Activated naive CD4-positive, alpha-beta T cell treated with anti-CD3 and anti-CD28 coated beads, Interleukin-2, amount 50 U/mL, for 24 hours (primary cell): ENCODE data around the gene CNTN4.

Source experiments
- H3K27ac Mint-ChIP-seq: one replicate; pipeline ENCODE4 v1.8.0; 2021; ENCODE audit warnings: mild to moderate bottlenecking, mixed read lengths
- H3K27me3 Mint-ChIP-seq: one replicate; pipeline ENCODE4 v1.8.0; 2021; ENCODE audit warnings: mixed read lengths
- H3K36me3 Mint-ChIP-seq: one replicate; pipeline ENCODE4 v1.8.0; 2021; ENCODE audit warnings: mixed read lengths
- H3K4me1 Mint-ChIP-seq: one replicate; pipeline ENCODE4 v1.8.0; 2021; ENCODE audit warnings: mixed read lengths
- H3K4me3 Mint-ChIP-seq: one replicate; pipeline ENCODE4 v1.8.0; 2021; ENCODE audit warnings: mild to moderate bottlenecking, mixed read lengths
- H3K9me3 Mint-ChIP-seq: one replicate; pipeline ENCODE4 v1.8.0; 2021; ENCODE audit warnings: mixed read lengths

The CNTN4 gene

DNA sequence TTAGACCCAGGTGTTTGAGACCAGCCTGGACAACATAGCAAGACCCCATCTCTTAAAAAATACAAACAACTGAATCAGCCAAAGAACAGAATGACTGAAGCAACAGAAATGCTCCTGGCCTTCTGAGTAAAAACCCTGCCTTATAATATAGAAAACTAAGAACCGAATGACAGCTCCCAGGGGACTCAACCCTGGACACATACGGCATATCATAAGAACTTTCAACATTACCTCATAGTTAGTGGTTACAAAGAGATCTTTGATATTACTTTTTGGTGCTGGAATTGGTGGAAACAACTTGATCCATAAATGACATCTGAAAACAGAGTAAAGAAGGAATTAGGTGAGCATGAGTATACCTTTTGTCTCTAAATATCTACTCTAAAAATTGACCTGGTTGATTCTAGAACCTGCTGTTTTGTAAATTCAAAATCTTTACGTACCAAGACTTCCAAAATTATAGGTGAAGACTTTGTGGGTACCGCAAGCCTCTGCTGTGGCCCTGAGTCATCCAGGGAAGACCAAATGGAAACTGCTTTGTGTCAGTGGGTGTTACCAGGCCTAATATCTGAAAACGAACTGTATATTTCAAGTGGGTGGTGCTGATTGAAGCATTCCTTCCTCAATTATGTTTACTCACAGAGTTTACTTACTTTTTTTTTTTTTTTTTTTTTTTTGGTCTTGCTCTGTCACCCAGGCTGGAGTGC, 976.0 kb downstream of the CNTN4 start:
- no peak overlapping the region for H3K27ac Mint-ChIP-seq
- H3K4me3 Mint-ChIP-seq = no peak overlapping the region

GRCh38 chr3:3080309-3080708, 981.6 kb downstream of the CNTN4 start:
- H3K4me3 Mint-ChIP-seq = no peak overlapping the region
- no peaks in the 10 kb centered on the region for H3K9me3 Mint-ChIP-seq
- H3K36me3 Mint-ChIP-seq = no peaks in the 10 kb centered on the region
- H3K27ac Mint-ChIP-seq = no peak overlapping the region
- H3K4me1 Mint-ChIP-seq = no peaks in the 10 kb centered on the region
- H3K27me3 Mint-ChIP-seq = peaks cover 2% of the 10 kb centered on the region

More for the DNA sequence above, 976.0 kb downstream of the CNTN4 start:
- H3K4me1 Mint-ChIP-seq = no peaks in the 10 kb centered on the region
- no peaks in the 10 kb centered on the region for H3K9me3 Mint-ChIP-seq
- no peaks in the 10 kb centered on the region for H3K27me3 Mint-ChIP-seq
- H3K36me3 Mint-ChIP-seq = no peaks in the 10 kb centered on the region

DNA sequence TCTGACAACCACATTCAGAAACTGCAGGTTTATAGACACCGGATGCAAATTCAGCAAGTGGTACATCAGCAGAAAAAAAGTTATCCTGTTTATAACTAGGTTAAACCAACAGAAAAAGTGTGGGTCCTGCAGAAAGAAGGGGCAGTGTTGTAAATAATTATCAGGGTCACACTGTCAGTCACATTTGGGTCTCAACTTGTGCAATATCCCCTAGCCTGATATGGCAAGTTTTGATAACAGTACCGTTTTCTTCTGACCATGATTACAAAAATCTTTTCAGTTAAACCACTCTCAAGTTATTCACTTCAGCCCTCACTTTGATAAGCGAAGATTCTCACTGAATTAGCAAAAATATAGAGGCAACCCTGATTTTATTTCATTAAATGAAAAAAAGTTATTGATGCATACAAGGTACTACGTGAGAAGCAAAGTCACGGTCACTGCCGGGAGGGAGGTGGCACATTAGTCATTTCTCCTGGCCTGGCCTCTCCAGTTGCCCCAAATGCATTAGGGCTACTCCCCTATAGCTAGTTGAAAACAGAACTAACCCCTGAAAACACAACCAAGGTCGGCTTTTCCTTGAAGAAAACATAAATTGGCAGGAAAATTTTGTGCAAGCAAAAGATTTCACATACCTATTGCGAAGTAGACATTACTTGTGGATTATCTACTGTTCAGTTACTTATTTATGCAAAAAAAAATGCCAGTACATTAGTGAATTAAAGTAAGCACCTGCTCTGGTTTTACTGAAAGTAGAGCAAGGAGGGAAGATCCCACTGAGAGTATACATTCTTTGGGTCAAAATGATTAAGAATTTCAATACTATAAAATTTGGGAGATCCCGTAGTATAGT, 982.9 kb downstream of the CNTN4 start:
- Mint-ChIP-seq H3K9me3 (no peaks in the 10 kb centered on the region), H3K4me1 (no peaks in the 10 kb centered on the region), H3K27me3 (peaks cover 2% of the 10 kb centered on the region), H3K36me3 (no peaks in the 10 kb centered on the region), H3K4me3 (no peak overlapping the region), H3K27ac (no peak overlapping the region)

DNA sequence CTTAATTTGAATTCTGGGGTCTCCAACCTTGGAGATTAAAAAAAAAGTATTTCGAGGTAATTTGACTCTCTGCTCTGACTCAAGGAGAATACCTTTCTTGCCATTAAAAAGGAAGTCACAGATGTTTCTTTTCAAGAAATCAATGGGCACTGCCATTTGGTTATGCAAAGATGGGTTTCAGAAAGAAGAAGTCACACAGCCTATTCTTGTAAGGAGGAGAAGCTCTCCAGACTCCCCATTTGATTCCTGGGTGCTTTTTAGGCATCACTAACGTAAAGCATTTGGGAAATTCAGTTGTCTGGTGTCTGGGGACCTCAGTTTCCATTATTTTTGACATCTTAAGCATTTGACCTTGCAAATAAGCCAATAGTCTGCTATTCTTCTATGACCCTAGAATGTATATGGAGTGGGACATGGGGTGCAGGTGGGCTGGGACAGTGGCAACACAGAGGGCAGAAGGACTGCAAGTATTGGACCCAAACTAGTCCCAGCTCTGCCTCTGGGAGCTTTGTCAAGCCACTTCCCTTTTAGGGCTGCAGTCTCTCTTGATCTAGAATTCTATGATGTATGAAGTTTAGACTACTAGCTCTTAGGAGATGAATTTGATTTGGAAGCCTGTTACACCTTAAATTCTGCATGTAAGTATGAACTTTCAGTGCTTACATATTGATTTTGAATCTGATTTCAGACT, 983.7 kb downstream of the CNTN4 start:
- Mint-ChIP-seq H3K36me3 (no peaks in the 10 kb centered on the region), H3K27ac (no peak overlapping the region), H3K4me1 (no peaks in the 10 kb centered on the region), H3K9me3 (no peaks in the 10 kb centered on the region), H3K27me3 (peaks cover 2% of the 10 kb centered on the region), H3K4me3 (no peak overlapping the region)

GRCh38 chr3:3084890-3085289, 986.2 kb downstream of the CNTN4 start:
- no peaks in the 10 kb centered on the region for H3K36me3 Mint-ChIP-seq
- no peaks in the 10 kb centered on the region for H3K4me1 Mint-ChIP-seq
- no peaks in the 10 kb centered on the region for H3K9me3 Mint-ChIP-seq
- H3K27ac Mint-ChIP-seq = no peak overlapping the region
- H3K27me3 Mint-ChIP-seq = peaks cover 2% of the 10 kb centered on the region
- H3K4me3 Mint-ChIP-seq = no peak overlapping the region

DNA sequence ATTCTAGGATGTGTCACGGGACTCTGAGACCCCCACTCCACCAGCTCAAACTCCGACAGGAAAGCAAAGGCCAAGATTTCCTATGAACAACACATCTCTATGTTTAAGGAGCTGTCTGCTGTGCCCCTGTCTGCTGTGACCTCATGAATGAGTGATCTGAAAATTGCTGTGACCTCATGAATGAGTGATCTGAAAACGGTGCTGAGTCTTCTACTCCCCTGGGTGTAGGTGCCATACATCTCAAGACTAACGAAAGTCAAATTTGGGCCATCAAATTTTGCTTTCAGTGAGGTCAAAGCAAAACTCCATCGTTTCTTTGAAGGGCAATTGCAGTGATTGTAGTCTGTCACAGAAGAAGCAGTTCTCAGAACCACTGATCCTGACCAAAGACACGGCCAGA, 987.1 kb downstream of the CNTN4 start:
- H3K36me3 Mint-ChIP-seq = no peaks in the 10 kb centered on the region
- no peaks in the 10 kb centered on the region for H3K9me3 Mint-ChIP-seq
- H3K4me3 Mint-ChIP-seq = no peak overlapping the region
- no peak overlapping the region for H3K27ac Mint-ChIP-seq
- H3K4me1 Mint-ChIP-seq = no peaks in the 10 kb centered on the region
- peaks cover 2% of the 10 kb centered on the region for H3K27me3 Mint-ChIP-seq

- no peaks in the 10 kb centered on the region for H3K9me3 Mint-ChIP-seq
- H3K4me1 Mint-ChIP-seq = no peaks in the 10 kb centered on the region
- H3K4me3 Mint-ChIP-seq = no peak overlapping the region
- H3K36me3 Mint-ChIP-seq = no peaks in the 10 kb centered on the region
- peaks cover 2% of the 10 kb centered on the region for H3K27me3 Mint-ChIP-seq
- no peak overlapping the region for H3K27ac Mint-ChIP-seq
Observed at GRCh38 chr3:3086239-3086638, 987.6 kb downstream of the CNTN4 start.

- no peaks in the 10 kb centered on the region for H3K9me3 Mint-ChIP-seq
- H3K4me3 Mint-ChIP-seq = no peak overlapping the region
- no peak overlapping the region for H3K27ac Mint-ChIP-seq
- peaks cover 2% of the 10 kb centered on the region for H3K27me3 Mint-ChIP-seq
- H3K36me3 Mint-ChIP-seq = no peaks in the 10 kb centered on the region
- no peaks in the 10 kb centered on the region for H3K4me1 Mint-ChIP-seq
Observed at GRCh38 chr3:3087279-3087678, 988.6 kb downstream of the CNTN4 start.

DNA sequence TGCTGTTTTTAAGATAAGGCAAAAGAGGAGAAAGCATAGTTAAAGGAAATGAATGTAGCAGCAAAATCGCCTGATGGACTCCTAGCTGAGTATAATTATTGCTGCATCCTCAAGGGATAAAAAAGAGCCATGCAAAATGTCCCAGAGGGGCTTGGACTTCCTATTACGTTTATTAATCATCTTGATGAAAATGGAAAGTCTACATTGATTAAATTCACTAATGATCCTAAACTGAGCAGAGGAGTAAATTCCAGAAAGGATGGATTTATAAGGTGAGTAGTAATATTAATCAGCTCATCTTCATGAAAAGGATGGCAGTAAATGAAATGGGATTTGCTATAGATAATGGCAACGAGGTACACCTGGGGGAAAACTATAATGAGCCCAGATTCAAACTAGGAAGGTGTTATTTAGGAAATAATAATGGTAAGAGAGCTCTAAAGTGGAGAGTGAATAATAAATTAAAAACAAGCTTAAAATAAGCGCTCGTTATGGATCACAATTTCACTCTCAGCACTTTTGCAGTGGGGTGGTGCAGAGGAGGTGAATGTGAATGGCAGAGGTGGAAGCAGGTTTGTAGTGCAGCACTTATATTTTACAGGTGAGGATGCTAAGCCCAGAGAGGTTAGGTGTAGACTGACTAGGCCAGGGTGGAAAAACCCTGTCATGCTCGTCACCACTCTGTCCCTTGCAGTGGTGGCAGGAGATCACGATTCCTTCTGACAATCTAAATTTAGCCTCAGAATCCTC, 989.2 kb downstream of the CNTN4 start:
- Mint-ChIP-seq H3K4me1 (no peaks in the 10 kb centered on the region), H3K27me3 (peaks cover 2% of the 10 kb centered on the region), H3K9me3 (no peaks in the 10 kb centered on the region), H3K36me3 (no peaks in the 10 kb centered on the region), H3K4me3 (no peak overlapping the region), H3K27ac (no peak overlapping the region)

GRCh38 chr3:3089017-3089416, 990.4 kb downstream of the CNTN4 start:
- no peak overlapping the region for H3K27ac Mint-ChIP-seq
- no peaks in the 10 kb centered on the region for H3K4me1 Mint-ChIP-seq
- no peaks in the 10 kb centered on the region for H3K9me3 Mint-ChIP-seq
- H3K27me3 Mint-ChIP-seq = no peaks in the 10 kb centered on the region
- H3K4me3 Mint-ChIP-seq = no peak overlapping the region
- H3K36me3 Mint-ChIP-seq = no peaks in the 10 kb centered on the region

GRCh38 chr3:3097958-3098357, 999.3 kb downstream of the CNTN4 start:
- H3K27me3 Mint-ChIP-seq = no peaks in the 10 kb centered on the region
- H3K36me3 Mint-ChIP-seq = no peaks in the 10 kb centered on the region
- no peaks in the 10 kb centered on the region for H3K9me3 Mint-ChIP-seq
- H3K27ac Mint-ChIP-seq = no peak overlapping the region
- H3K4me3 Mint-ChIP-seq = no peak overlapping the region
- no peaks in the 10 kb centered on the region for H3K4me1 Mint-ChIP-seq

DNA sequence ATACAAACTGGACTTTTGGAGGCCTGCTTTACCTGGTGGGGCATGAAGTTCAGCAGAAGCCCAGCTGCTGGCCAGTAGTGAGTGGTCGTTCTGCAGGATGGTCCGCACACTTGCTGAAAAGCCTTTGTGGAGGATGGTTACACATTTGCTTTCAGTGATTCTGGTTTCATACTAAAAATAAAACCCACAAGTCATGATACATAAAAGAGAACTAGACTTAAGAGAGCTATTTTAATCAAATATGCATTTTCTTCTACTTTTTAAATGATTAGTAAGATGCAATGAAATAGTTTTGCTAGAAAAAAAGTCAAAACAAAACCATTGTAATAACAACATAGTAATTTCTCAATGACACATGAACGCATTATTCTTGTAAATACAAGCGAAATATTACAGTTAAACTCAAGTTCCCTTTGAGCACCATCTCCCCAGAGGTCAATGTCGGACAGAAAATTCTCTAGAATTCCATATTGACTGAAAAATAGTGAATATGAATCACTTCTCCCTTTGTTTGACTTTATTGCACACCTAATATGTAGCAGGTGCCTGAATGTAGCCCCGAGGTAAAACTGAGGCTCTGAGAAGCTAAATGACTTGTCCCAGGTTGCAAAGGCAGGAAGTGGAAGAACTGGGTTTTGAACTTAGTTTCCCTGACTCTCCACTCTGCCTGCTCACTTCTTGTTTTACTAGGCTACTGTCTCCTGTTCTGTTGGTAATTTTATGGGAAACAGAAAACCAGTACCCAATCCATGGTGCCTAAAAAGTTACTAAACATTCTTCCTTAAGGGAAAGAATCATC, 1003.2 kb downstream of the CNTN4 start:
- H3K27me3 Mint-ChIP-seq = peaks cover 5% of the 10 kb centered on the region
- no peak overlapping the region for H3K4me3 Mint-ChIP-seq
- no peaks in the 10 kb centered on the region for H3K4me1 Mint-ChIP-seq
- no peaks in the 10 kb centered on the region for H3K36me3 Mint-ChIP-seq
- H3K9me3 Mint-ChIP-seq = no peaks in the 10 kb centered on the region
- no peak overlapping the region for H3K27ac Mint-ChIP-seq

DNA sequence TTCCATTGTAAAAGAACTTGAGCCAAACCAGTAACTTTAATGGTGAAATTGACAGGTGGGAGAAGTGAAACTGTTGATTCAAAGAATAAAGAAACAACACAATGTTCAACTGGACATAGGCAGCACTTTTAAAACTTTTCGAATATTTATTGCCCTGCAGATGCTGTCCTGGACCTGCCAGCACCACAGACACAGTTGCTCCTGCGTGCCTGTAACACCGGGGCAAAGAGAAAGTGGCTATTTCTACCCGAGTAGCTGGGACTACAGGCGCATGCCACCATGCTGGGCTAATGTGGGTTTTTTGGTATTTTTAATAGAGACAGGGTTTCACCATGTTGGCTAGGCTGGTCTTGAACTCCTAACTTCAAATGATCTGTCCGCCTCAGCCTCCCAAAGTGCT, 1004.1 kb downstream of the CNTN4 start:
- Mint-ChIP-seq H3K4me1 (no peaks in the 10 kb centered on the region), H3K4me3 (no peak overlapping the region), H3K27me3 (peaks cover 5% of the 10 kb centered on the region), H3K27ac (no peak overlapping the region), H3K9me3 (no peaks in the 10 kb centered on the region), H3K36me3 (no peaks in the 10 kb centered on the region)

- Mint-ChIP-seq H3K4me3 (no peak overlapping the region), H3K9me3 (no peaks in the 10 kb centered on the region), H3K27me3 (peaks cover 5% of the 10 kb centered on the region), H3K27ac (no peak overlapping the region), H3K36me3 (no peaks in the 10 kb centered on the region), H3K4me1 (no peaks in the 10 kb centered on the region)
Observed at GRCh38 chr3:3105246-3105645, 1006.6 kb downstream of the CNTN4 start.

- H3K27me3 Mint-ChIP-seq = peaks cover 5% of the 10 kb centered on the region
- H3K4me1 Mint-ChIP-seq = no peaks in the 10 kb centered on the region
- H3K27ac Mint-ChIP-seq = no peak overlapping the region
- H3K9me3 Mint-ChIP-seq = no peaks in the 10 kb centered on the region
- H3K36me3 Mint-ChIP-seq = no peaks in the 10 kb centered on the region
- no peak overlapping the region for H3K4me3 Mint-ChIP-seq
Observed at GRCh38 chr3:3105815-3106214, 1007.1 kb downstream of the CNTN4 start.
